Sigmoid colon (tissue), 4 donors: Measurements from ENCODE around the gene GAB4.

Source experiments
- CTCF ChIP-seq, 4 experiments: fragments of 450-650 bp in 3 of 4; fragments of 200-600 bp in 1 of 4; IDR thresholded peaks; one replicate each; pipeline ENCODE4 v1.5.1; 2016 to 2019; ENCODE audit warnings: antibody characterized with exemption in 4 of 4, mild to moderate bottlenecking in 3 of 4, moderate library complexity in 2 of 4
- EP300 ChIP-seq, 4 donors: sonication (generic); formaldehyde crosslinking; IDR thresholded peaks; one replicate each; pipeline ENCODE4 v1.6.1; 2017; ENCODE audit warnings: antibody characterized with exemption in 4 of 4
- POLR2A ChIP-seq, 2 donors: fragments of 450-650 bp; IDR thresholded peaks; one replicate each; pipeline ENCODE4 v1.6.1; 2016; ENCODE audit warnings: antibody characterized with exemption in 2 of 2, mild to moderate bottlenecking in 2 of 2, moderate library complexity in 2 of 2

DNA sequence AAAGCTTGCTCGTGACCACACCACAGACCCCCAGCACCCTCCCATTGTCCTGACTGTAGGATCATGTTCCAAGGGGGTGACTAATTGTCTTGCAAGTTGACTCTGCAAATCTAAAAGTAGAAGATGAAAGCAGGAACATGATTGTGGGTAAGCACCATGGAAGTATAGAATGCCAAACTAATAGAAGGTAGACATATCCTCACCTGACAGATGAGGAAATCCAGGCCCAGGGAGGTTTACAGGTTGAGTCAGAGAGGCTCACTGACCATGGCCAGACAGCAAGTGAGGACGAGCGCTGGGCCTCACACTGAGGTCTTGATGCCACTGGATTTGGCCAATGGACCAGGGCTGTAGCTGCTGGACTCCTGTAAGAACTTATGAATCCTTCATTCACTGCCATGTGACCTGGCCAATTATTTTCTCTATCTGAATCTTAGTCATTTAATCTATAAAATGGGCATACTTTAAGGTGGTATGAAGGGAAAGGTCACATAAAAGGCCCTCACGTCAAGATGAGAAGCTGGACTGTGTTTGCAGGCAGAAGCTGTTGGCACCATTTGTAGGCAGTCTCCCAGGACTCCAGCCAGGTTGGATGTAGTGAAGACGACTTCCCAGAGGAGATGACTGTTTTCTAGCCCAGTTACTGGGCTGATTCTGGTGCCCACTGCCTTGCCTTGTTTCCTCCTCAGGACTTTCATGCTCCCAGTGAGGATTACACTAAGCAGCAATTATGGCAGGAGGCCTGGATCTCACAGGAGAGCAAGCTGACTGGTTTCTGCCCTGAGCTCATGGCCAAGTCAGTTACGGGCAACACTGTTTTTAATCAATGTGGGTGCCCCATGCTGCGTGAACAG is 54.6 kb downstream of the GAB4 start:
- TF ChIP-seq POLR2A (IDR thresholded peaks at IDR 0.05) = no peak
- no peak for TF ChIP-seq CTCF (IDR thresholded peaks at IDR 0.05)
- no peak for TF ChIP-seq EP300 (IDR thresholded peaks at IDR 0.05)
